ENCODE data around the gene TXK. TPM values are rescaled to one million over a fixed set of nuclear protein-coding genes. Genes with fewer than 3 reads are reported as not detected.

TXK gene
- 1 to 10 TPM; 2.7 to 2.8 TPM for total RNA-seq

DNA sequence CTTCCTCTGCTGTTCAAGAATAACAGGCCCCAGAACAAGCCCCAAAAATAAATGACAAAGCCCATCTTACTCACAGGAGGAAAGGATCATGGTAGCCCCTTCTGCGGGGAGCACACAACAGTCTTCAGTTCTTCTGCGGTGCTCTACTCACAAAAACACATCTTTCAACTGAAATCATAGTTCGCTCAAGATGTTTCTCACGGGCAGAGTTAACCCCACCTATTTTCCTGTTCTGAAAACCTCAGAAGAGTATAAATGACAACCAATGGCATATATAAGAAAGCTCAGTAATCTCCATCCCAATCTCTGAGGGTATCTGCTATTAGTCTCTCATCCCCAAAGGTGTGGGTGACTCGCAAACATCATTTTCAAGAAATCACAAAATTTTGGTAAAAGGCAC is at the start of gene TXK:
Gene TXK (minus strand): TSS at position 170 of the 400 bp plus-strand sequence. CDS start 80 bp downstream, at position 90.
- H3K4me1 ChIP-seq (ENCODE audit: control insufficient read depth in 1 of 2, low read depth in 2 of 2), result peaks cover 0 to 4% of the 10 kb centered on the region in 2 donors
- no peak for DNase-seq (ENCODE audit: low spot score)
- no peak within 1 kb of the TSS for H3K27ac ChIP-seq
- no peaks in the 10 kb centered on the region for H3K9me3 ChIP-seq
- H3K27me3 ChIP-seq (replicated peaks; ENCODE audit: insufficient read depth), result no peaks in the 10 kb centered on the region
- TF ChIP-seq, protein P1, sequence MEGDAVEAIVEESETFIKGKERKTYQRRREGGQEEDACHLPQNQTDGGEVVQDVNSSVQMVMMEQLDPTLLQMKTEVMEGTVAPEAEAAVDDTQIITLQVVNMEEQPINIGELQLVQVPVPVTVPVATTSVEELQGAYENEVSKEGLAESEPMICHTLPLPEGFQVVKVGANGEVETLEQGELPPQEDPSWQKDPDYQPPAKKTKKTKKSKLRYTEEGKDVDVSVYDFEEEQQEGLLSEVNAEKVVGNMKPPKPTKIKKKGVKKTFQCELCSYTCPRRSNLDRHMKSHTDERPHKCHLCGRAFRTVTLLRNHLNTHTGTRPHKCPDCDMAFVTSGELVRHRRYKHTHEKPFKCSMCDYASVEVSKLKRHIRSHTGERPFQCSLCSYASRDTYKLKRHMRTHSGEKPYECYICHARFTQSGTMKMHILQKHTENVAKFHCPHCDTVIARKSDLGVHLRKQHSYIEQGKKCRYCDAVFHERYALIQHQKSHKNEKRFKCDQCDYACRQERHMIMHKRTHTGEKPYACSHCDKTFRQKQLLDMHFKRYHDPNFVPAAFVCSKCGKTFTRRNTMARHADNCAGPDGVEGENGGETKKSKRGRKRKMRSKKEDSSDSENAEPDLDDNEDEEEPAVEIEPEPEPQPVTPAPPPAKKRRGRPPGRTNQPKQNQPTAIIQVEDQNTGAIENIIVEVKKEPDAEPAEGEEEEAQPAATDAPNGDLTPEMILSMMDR (IDR thresholded peaks at IDR 0.05), result no peak
- no peak within 1 kb of the TSS for H3K4me3 ChIP-seq
- no peak for ATAC-seq (ENCODE audit: insufficient number of reproducible peaks, low FRiP score, low read depth)
- peaks cover 4% of the 10 kb centered on the region for H3K36me3 ChIP-seq

DNA sequence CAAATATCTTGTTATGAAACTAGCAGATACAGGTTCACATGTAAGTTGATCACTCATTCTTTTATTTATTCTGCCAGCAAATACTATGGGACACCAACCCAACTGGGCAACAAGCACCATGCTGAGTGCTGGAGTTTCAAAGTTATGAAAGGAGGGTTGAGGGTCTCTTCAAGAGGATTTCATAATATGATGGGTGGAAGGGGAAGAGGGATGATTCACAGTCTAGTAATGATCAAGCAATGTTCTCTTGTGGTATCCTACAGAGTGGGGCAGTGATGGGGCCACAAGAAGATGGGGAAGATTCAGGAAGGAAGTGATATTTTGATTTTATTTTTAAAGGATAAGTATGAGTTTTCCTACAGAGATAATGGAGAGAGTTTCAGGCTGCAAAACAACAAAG is 46.2 kb upstream of the TXK start:
- TF ChIP-seq, protein P1 (IDR thresholded peaks at IDR 0.05), result no peak
- no peaks in the 10 kb centered on the region for H3K27me3 ChIP-seq (replicated peaks; ENCODE audit: insufficient read depth)
- peaks cover 1% of the 10 kb centered on the region for H3K36me3 ChIP-seq
- ATAC-seq (ENCODE audit: insufficient number of reproducible peaks, low FRiP score, low read depth) (no peak), DNase-seq (ENCODE audit: low spot score) (no peak)
- H3K4me3 ChIP-seq, result no peak overlapping the region
- H3K27ac ChIP-seq, result no peak overlapping the region
- H3K4me1 ChIP-seq (ENCODE audit: control insufficient read depth in 1 of 2, low read depth in 2 of 2), result no peaks in the 10 kb centered on the region
- no peaks in the 10 kb centered on the region for H3K9me3 ChIP-seq

DNA sequence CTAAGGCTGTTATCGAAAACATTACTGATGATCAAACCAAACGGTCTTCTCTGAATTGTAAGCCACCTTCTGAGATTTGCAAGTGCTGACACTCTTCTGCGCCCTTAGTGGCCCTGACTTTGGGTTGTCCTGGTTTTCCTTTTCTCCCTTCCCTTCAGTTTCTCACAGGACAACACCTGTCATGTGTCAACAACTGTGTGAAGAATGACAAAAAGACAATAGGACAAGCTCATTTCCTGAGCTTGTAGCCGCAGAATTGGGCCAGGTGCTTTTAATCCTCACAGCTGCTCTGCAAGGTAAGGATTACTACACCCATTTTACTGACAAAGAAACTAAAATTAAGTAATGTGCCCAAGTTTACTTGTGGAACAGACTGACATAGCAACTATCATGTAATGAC is 44.9 kb upstream of the TXK start:
- no peak for ATAC-seq (ENCODE audit: insufficient number of reproducible peaks, low FRiP score, low read depth)
- Histone ChIP-seq H3K36me3 (peaks cover 3% of the 10 kb centered on the region), H3K27ac (no peak overlapping the region), H3K27me3 (replicated peaks; ENCODE audit: insufficient read depth) (no peaks in the 10 kb centered on the region), H3K9me3 (no peaks in the 10 kb centered on the region), H3K4me1 (ENCODE audit: control insufficient read depth in 1 of 2, low read depth in 2 of 2) (no peaks in the 10 kb centered on the region), H3K4me3 (no peak overlapping the region)
- no peak for DNase-seq (ENCODE audit: low spot score)
- TF ChIP-seq, protein P1 (IDR thresholded peaks at IDR 0.05), result no peak

DNA sequence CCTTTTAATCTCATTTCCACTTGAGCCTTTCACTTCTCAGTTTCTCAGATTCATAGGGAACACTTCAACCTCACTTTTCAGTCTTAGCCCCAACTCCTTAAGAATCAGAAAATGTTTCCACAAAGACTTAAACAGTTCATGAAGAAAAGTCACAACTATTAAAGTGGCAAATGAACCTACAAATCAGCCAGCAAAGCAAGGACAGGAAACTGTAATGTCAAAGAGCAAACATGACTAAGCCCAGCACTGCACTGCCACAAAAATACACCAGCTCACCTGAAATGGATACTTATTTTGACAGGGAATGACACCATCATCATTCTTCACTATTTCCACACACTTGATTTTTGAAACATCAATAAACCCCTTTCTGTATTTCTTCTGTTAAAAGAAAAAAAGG is 41.8 kb upstream of the TXK start:
- DNase-seq (ENCODE audit: low spot score) (no peak), ATAC-seq (ENCODE audit: insufficient number of reproducible peaks, low FRiP score, low read depth) (no peak)
- H3K27ac ChIP-seq, result no peak overlapping the region
- H3K4me3 ChIP-seq, result no peak overlapping the region
- H3K36me3 ChIP-seq, result peaks cover 3% of the 10 kb centered on the region
- no peaks in the 10 kb centered on the region for H3K27me3 ChIP-seq (replicated peaks; ENCODE audit: insufficient read depth)
- TF ChIP-seq, protein P1 (IDR thresholded peaks at IDR 0.05), result no peak
- H3K9me3 ChIP-seq, result no peaks in the 10 kb centered on the region
- H3K4me1 ChIP-seq (ENCODE audit: control insufficient read depth in 1 of 2, low read depth in 2 of 2), result peaks cover 0 to 9% of the 10 kb centered on the region in 2 donors

DNA sequence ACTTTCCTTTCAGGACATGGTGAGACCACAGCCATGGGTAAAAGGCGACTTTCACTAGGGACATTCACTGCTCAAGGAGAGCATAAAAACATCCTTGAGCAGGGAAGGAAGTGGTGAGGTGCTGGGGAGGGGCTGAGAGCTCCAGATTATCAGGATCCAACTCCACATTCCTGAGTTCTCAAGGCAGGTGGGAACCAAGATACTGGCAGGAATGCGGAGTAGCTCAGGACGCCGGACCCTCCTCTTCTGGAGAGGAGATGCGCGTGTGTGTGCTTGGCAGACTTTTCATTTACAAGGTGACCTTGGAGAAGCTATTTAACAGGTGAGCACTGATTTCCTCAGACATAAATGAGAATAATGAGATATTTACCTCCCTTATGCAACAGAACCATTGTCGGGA is 41.3 kb upstream of the TXK start:
- Histone ChIP-seq H3K4me3 (no peak overlapping the region), H3K36me3 (peaks cover 7% of the 10 kb centered on the region), H3K9me3 (no peaks in the 10 kb centered on the region), H3K27me3 (replicated peaks; ENCODE audit: insufficient read depth) (no peaks in the 10 kb centered on the region), H3K4me1 (ENCODE audit: control insufficient read depth in 1 of 2, low read depth in 2 of 2) (peaks cover 0 to 9% of the 10 kb centered on the region in 2 donors), H3K27ac (no peak overlapping the region)
- TF ChIP-seq, protein P1 (IDR thresholded peaks at IDR 0.05), result no peak
- no peak for ATAC-seq (ENCODE audit: insufficient number of reproducible peaks, low FRiP score, low read depth)
- no peak for DNase-seq (ENCODE audit: low spot score)
